Subcutaneous adipose tissue (tissue), 4 donors: ENCODE results near the gene SLC25A10. TPM values are rescaled to one million over a fixed set of nuclear protein-coding genes. Genes with fewer than 3 reads are reported as not detected.

Experiments used
- CTCF ChIP-seq: fragments of 450-650 bp; IDR thresholded peaks from one replicate; pipeline ENCODE4 v1.5.1; 2016; ENCODE audit warnings: low read depth, mild to moderate bottlenecking, control low read depth, antibody characterized with exemption, moderate library complexity
- total RNA-seq, 4 donors: library from RNA; depleted of rRNA; stranded (reverse); fragments of >200 nt; gene quantifications; one replicate each; pipeline ENCODE4 v1.1.0, GENCODE V29; 2016

SLC25A10 gene
- total RNA-seq, 4 donors from 2014 or later = 4.9 to 59.5 (median 15.9) TPM

GRCh38 chr17:81710514-81711308 lies 1.4 kb upstream of the SLC25A10 start:
- no peak for TF ChIP-seq CTCF

- TF ChIP-seq CTCF = no peak
Observed at GRCh38 chr17:81712468-81713003, 452 bp downstream of the SLC25A10 start.

GRCh38 chr17:81713004-81713555 lies 996 bp downstream of the SLC25A10 start:
- TF ChIP-seq CTCF = no peak

GRCh38 chr17:81713556-81714411 lies 1.7 kb downstream of the SLC25A10 start:
- TF ChIP-seq CTCF = no peak

- no peak for TF ChIP-seq CTCF
Observed at GRCh38 chr17:81714412-81715106, 2.5 kb downstream of the SLC25A10 start.

GRCh38 chr17:81715107-81715871 lies 3.2 kb downstream of the SLC25A10 start:
- TF ChIP-seq CTCF = no peak
